ENCODE results near the gene HACL1.

DNA sequence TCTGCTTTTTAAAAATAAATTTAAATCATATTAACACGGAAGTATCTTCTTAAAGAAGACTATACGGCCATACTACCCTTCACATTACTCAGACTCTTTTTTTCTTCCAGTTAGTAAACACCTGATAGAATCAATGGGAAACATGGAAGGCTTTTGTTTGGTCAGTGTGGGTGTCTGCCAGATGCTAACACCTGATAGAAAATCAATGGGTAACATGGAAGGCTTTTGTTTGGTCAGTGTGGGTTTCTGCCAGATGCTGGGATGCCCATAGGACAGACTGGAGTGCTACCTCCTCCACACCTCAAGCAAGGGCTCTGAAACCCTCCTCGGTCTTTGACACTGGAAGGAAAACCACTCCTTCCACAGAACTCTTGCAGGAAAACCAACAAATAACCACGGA is 29.2 kb downstream of the HACL1 start:
- TF ChIP-seq POLR2AphosphoS5 (IDR thresholded peaks at IDR 0.05; ENCODE audit: low read depth, low read length) (no peak), POLR2A (IDR thresholded peaks at IDR 0.05; ENCODE audit: low read depth, low read length) (no peak), TAF1 (IDR thresholded peaks at IDR 0.05; ENCODE audit: borderline replicate concordance, low read depth, low read length) (no peak)

Measured in GM12892 (cell line).